Activated T-cell treated with anti-CD3 and anti-CD28 coated beads, Interleukin-2, amount 50 U/mL, for 48 hours (primary cell): ENCODE measurements around the gene MB.

Experiments used
- DNase-seq, 2 experiments: peaks; one replicate each; pipeline ENCODE4 v3.0.0-alpha.2; 2020

Gene MB

DNA sequence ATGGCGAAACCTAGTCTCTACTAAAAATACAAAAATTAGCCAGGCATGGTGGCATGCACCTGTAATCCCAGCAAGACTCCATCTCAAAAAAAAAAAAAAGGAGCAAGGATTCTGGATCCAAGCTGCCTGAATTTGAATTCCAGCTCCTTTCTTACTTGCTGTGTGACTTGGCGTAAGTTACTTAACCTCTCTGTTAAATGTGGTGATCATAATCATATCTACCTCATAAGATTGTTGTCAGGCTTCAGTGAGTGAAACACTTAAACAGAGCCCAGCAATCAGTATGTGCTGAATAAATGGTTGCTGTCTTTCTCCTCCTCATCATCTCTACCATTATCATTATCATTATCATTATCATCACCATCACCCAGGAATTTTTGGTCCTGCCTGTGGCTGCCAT is 2.7 kb downstream of the MB start:
- DNase-seq: no peak

- no peak for DNase-seq
These were observed 4.2 kb downstream of the MB start for GRCh38 chr22:35612903-35613302.

GRCh38 chr22:35611891-35612576 is 5.1 kb downstream of the MB start:
- no peak for DNase-seq

GRCh38 chr22:35611200-35611890 is 5.8 kb downstream of the MB start:
- DNase-seq: peak in 1 of 2 experiments; percentile 44

GRCh38 chr22:35610741-35611140 is 6.4 kb downstream of the MB start:
- no peak for DNase-seq

DNA sequence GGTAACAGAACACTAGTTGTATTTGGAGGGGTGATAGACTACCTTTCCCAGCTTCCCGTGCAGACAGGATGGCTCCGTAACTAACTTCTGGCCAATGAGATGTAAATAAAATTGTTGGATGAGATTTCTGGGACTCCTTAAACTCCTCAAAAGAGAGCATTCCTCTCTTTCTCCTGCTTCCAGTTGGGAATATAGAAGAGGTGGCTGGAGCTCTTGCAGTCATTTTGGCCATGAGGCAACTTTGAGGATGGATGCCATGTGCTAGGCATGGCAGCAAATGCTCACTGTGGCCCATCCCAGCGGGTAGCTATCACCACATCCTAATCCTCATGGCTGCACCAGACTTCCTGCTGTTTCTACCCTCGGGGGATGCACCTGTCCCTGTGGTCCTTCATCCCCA is 7.4 kb downstream of the MB start:
- DNase-seq: no peak

DNA sequence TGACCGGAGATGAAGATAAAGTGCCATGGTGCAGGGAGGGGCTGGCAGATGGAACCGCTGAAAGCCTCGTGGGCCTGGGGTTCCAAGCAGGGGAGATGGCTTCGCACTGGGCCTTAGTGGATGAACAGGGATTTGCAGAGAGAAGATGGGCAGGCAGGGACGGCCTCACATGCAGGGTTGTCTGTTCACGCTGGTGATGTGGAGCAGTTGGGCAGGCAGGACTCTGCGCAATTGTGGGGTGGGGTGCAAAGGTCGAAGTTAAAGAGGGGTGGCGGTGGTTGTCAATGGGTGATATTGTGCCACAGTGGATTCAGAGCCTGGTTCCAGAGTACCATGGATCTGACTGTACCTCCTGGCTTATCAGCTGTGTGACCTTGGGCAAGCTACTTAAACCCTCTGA is 7.9 kb downstream of the MB start:
- DNase-seq: no peak

- no peak for DNase-seq
These were observed 9.0 kb downstream of the MB start for GRCh38 chr22:35608088-35608487.

DNA sequence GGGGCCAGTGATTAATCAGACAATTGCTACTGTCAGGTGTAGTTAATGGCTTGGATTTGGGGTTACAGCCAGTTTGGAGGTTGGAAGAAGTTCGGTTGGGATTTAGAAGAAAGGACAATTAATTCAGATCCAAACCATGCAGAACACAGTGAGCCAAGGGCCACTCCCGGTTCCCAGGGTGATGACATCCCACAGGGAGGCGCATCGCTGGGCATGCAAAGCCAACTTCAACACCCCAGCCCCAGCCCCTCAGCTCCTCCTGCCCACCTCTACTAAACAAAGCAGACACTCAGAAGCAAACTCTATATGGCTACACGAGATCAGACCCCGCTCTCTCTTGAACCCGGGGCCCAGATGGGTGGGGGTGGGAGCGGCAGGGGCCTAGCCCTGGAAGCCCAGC is 10.2 kb downstream of the MB start:
- DNase-seq: no peak

GRCh38 chr22:35605851-35606481 is 11.2 kb downstream of the MB start:
- no peak for DNase-seq

DNA sequence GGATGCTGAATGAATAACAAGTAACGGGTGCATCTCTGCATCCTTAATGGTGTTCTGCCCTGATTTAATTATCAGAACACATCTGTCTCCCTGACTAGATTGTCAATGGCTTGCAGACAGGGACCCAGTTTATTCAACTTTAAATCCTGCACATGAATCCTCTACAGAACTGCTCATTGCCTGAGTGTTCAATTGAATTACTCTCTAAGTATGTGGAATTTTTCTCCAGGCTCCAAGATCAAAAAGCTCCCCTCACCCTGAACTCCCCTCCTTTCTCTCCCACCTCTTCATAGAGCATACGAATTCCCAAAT is 11.8 kb downstream of the MB start:
- DNase-seq: no peak

DNA sequence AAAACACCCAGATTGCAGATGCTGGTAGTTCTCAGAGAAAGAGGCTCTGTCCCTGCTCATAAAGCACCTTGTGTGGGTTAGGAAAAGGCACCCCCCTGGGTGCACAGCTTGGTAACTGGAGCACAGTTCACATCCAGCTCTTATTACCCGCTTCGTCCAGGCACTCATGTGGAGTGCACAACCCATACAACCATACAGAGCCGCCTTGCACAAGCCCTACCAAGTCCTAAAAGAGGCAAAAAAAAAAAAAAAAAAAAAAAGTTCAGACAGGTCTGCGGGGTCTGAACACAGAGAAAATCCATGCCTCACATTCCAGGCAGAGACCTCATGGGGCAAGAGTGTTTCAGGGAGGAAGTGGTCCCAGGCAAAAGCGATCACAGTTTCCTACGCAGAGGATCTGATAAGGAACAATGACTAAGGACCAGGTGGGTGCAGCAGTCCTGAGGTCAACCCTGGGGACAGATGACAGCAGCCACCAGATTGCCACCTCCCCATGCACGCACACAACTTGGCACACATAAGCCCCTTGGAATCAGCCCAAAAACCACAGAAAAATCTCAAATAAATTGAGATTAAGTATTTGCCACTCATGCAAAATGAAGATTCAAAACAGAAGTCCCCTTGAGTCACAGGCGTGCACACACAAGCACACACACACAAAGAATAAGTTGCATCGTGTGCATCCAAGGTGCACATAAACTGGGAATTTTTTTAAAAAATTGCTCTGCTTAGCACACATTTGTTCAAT is 12.3 kb downstream of the MB start:
- peak; percentile 55 to 68 for DNase-seq

- DNase-seq: peak; percentile 32 to 33
These were observed 15.2 kb downstream of the MB start for GRCh38 chr22:35601743-35602615.

GRCh38 chr22:35601013-35601580 is 16.0 kb downstream of the MB start:
- DNase-seq: no peak

- no peak for DNase-seq
These were observed 16.7 kb downstream of the MB start for GRCh38 chr22:35600476-35600875.

DNA sequence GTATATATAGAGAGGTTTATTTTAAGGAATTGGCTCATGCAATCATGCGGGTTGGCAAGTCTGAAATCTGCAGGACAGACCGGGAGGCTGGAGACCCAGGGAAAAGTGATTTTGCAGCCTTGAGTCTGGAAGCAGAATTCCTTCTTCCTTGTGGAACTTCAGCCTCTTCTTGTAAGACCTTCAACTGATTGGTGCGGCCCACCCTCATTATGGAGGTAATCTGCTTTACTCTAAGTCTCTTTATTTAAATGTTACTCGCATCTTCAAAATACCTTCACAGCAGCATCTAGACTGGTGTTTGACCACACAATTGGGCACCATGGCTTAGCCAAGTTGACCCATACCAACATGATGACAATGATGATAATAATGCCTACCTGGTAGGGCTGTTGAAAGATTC is 17.8 kb downstream of the MB start:
- no peak for DNase-seq

DNA sequence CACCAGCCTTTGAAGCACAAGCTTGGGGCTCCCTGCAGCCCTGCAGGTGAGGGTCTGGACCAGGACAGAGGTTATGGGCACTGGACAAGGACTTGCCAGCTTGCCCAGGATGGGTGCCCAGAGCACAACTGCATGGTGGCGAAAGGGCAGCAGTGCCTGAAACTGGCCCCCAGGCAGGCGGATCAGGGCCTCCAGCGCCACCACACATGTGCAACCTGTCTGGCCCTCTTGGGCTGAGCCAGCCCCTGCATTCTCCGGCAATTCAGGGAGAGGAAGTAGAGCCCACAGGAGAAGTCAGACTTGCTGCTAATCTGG is 18.8 kb downstream of the MB start:
- no peak for DNase-seq

DNA sequence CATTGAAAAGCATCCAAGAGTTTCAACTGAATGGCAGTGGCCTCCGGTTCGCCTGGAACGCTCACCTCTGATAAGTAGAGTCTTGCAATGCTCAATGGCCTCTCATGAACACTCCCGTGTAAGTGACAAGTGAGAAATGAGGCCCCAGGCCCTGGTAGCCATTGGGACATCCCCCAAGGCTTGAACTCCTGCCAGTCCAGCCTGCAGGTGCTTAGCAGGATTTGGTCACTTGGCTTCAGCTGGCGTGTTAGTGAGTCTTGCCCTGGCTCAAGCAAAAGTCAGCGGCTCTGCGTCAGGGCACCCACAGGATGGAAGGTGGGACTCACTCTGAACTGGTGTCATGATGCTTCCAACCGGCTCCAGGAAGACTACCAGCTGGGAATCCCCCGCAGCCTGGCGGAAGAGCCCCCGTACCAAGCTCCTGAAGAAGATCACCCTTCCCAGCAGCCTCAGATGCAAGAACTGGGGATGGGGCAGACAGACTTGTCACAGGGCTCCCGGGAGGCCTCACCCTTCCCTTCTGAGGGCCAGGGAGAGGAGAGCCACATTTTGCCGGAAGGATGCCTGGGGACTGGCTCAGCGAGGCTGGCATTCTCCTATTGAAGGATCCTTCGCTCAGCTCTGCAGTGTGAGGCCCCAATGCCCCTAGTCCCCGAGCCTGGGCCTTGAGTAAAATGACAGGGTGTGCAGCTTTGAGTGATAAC is 19.3 kb downstream of the MB start:
- DNase-seq: no peak

GRCh38 chr22:35596821-35597220 is 20.3 kb downstream of the MB start:
- no peak for DNase-seq

DNA sequence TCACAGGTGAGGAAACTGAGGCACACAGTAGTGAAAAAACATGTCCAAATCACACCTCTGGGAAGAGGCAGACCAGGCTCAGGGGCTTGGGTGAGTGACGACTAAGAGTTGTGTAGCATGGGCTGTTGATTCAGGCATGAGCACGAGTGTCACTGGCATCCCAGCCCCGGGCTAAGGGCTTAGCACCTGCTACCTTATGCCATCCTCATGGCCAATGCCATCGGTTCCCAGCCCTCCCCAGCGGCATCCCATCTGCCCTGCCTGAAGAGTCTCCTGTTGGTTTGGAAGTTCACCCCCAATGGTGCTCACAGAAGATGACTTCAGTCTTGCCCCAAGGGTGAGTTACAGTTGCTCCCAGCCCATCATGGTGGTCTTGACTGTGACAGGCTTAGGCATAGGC is 22.4 kb downstream of the MB start:
- no peak for DNase-seq

DNA sequence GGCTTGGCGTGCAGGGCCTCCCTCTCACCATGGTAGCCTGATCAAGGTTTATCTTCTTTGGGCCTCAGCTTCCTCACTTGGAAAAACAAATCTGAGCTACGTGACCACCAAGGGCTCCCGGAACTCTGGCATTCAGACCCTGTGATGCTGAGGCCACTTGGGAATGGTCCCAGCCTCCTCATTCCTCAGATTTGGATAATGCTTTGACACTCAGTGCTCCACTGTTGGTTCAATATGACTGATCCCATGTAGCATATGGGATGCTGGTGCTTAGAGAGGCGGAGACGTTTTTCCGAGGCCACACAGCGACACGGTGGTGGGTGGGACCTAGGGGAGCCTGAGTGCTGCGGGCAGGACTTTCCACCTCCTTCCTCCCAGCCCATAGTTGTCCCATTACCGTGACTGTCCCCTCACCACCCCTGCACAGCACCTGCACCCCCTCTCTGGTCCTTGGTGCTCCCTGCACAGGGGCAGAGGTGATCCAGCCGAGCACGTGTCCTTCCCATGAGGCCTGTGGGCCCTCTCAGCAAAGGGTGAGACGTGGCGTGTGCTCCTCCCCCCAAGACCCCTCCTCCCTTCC is 23.1 kb downstream of the MB start:
- DNase-seq: no peak
